ENCODE results near the gene TTYH3. TPM values are rescaled to one million over a fixed set of nuclear protein-coding genes. Genes with fewer than 3 reads are reported as not detected.
"Not testable (repeated sequence)": the region's sequence is repeated elsewhere in the genome, so short reads cannot be mapped to it uniquely, and the experiment has no call there.

The TTYH3 gene
- total and polyA plus RNA-seq, 5 donors: 8.1 to 25.0 (median 15.4) TPM

- H3K9me3 ChIP-seq (ENCODE audit: control insufficient read depth, low read length): no peaks in the 10 kb centered on the region
- no peak overlapping the region for H3K4me3 ChIP-seq (ENCODE audit: low read length)
- H3K4me1 ChIP-seq (ENCODE audit: control insufficient read depth, insufficient read depth, low read length): peaks cover 3% of the 10 kb centered on the region
- ATAC-seq (no peak), DNase-seq (peak in 1 of 3 donors; percentile 17)
- intact Hi-C loops (cut with DNase I): loop anchor here in 2 of 4 donors (10.0 kb wide), 2 partner anchors 211 to 241 kb away; partner anchors contain the start of gene GRIFIN (in 1 of the 2)
- WGBS: 95% methylated on average over 14 of the region's 14 CpGs
- no peaks in the 10 kb centered on the region for H3K27me3 ChIP-seq (ENCODE audit: control insufficient read depth, insufficient read depth)
- no peak overlapping the region for H3K27ac ChIP-seq (ENCODE audit: low read length)
These were observed 54.3 kb downstream of the TTYH3 start for GRCh38 chr7:2686101-2686500.

DNA sequence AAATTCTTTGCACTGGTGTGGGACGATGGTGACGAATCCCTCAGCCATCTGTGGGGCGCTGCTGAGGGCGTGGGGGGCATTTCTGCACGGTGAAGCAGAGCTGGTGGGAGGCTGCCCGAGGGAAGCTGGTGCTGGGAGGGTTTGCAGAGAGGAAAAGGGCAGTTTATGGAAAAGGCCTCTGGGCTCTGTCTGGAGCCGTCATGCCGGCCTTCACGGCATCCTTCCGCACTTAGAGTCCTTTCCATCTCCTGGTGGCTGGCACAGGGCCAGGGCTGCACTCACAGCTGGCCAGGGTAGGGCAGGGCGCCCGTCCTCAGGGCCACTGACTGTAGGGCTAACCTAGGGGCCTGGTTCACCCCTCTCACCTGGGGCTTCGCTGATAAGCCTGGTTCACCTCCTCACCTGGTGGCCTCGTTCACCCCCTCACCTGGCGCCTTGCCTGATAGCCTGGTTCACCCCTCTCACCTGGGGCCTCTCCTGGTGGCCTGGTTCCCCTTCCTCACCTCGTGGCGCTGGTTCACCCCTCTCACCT, 55.6 kb downstream of the TTYH3 start:
- H3K9me3 ChIP-seq (ENCODE audit: control insufficient read depth, low read length): no peaks in the 10 kb centered on the region
- no peak overlapping the region for H3K27ac ChIP-seq (ENCODE audit: low read length)
- intact Hi-C loops (cut with DNase I): loop anchor here in 2 of 4 donors (10.0 kb wide), 2 partner anchors 213 to 243 kb away; partner anchors contain the start of gene GRIFIN (in 1 of the 2)
- ATAC-seq (peak; percentile 7 to 10), DNase-seq (peak in 2 of 3 donors; percentile 63 to 65)
- H3K4me1 ChIP-seq (ENCODE audit: control insufficient read depth, insufficient read depth, low read length): peaks cover 3% of the 10 kb centered on the region
- no peak overlapping the region for H3K4me3 ChIP-seq (ENCODE audit: low read length)
- H3K27me3 ChIP-seq (ENCODE audit: control insufficient read depth, insufficient read depth): no peaks in the 10 kb centered on the region
- 32% methylated on average over 17 of the region's 17 CpGs for WGBS

GRCh38 chr7:2687881-2688318, 56.1 kb downstream of the TTYH3 start, which contains the start of gene AMZ1:
TSS of gene AMZ1 (plus strand) at chr7:2688202. CDS start at chr7:2700452, 12,250 bp downstream.
- 2% methylated on average over 41 of the region's 41 CpGs for WGBS
- H3K27me3 ChIP-seq (ENCODE audit: control insufficient read depth, insufficient read depth): no peaks in the 10 kb centered on the region
- H3K27ac ChIP-seq (ENCODE audit: low read length): no peak within 1 kb of the TSS
- peak within 1 kb of the TSS; percentile 47 for H3K4me3 ChIP-seq (ENCODE audit: low read length)
- no peaks in the 10 kb centered on the region for H3K9me3 ChIP-seq (ENCODE audit: control insufficient read depth, low read length)
- DNase-seq (peak in 2 of 3 donors; percentile 51 to 60), ATAC-seq (peak; percentile 33 to 62)
- H3K4me1 ChIP-seq (ENCODE audit: control insufficient read depth, insufficient read depth, low read length): peaks cover 3% of the 10 kb centered on the region
- intact Hi-C loops (cut with DNase I): loop anchor here in 2 of 4 donors (10.0 kb wide), 2 partner anchors 213 to 243 kb away; partner anchors contain the start of gene GRIFIN (in 1 of the 2)

DNA sequence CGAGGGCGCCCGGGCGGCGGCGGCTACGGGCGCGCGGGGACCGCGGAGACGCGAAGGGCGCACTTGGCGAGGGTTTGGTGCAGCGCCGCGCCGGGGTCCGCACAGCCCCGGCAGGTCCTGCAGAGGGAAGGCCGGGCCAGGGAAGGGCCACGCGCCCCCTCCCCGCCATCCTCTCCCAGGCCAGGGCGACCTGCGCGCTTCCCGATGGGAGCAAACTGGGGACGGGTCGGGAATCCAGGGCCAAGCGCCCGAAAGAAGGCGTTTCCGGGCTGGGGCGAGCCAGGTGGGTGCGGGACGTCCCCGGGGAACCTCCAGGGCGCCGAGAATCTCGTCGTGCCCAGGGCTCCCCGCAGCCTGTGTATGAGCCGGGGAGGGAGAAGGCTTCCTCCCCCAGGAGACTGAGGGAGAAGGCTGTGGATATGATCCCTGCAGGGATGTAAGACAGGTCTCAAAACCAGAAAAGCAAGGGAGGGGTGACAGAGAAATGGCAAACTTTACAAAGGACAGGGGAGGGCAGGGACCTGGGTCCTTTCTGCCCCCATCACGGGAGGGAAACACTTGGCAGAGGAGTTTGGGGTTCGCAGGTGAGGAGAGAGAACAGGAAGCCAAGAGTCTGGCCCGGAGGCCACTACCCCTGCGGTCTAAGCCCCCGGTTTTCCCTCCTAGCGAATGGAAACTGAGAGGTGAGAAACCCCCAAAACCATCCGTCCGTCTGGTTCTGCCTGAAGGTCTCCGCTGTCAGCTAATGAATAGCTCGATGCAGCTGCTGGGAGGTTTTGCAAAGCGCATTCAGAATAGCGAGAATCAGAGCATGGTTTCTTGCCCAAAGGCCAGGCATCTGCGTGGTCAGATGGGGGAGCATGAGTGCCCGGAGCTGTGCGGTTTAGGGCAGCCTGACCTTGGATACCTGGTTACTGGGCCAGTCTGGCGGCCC, 56.9 kb downstream of the TTYH3 start:
- no peaks in the 10 kb centered on the region for H3K9me3 ChIP-seq (ENCODE audit: control insufficient read depth, low read length)
- H3K27me3 ChIP-seq (ENCODE audit: control insufficient read depth, insufficient read depth): no peaks in the 10 kb centered on the region
- ATAC-seq: no peak
- H3K27ac ChIP-seq (ENCODE audit: low read length): no peak overlapping the region
- intact Hi-C loops (cut with DNase I): loop anchor here in 2 of 4 donors (10.0 kb wide), 2 partner anchors 214 to 244 kb away; partner anchors contain the start of gene GRIFIN (in 1 of the 2)
- peak in 2 of 3 donors; percentile 14 to 54 for DNase-seq
- H3K4me1 ChIP-seq (ENCODE audit: control insufficient read depth, insufficient read depth, low read length): peaks cover 3% of the 10 kb centered on the region
- 15% methylated on average over 62 of the region's 62 CpGs for WGBS
- H3K4me3 ChIP-seq (ENCODE audit: low read length): peak overlapping the region; percentile 47

DNA sequence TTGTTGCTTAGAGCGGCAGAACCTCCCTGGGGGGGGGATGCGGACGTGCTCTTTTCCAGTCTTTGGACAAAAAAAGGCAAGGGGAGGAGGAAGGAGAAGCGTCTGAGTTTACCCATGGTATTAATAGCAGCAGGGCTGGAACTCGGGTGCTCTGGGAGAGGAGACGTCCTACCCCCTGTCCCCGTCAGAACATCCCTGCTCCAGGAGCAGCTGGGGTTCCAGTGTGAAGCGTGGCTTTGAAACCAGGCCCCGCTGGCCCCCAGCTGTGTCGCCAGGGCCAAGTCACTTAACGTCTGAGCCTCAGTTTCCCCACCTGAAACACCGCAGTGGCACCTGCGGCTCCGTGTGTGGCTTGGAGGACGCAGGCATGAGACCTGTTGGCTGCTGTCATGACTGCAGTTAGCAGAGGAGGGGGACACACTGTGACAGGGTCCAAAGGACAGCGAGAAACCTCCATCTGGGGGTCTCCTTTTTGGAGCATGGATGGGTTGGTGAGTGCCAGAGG, 57.6 kb downstream of the TTYH3 start:
- H3K27me3 ChIP-seq (ENCODE audit: control insufficient read depth, insufficient read depth): no peaks in the 10 kb centered on the region
- ATAC-seq (no peak), DNase-seq (peak in 2 of 3 donors; percentile 9 to 17)
- H3K27ac ChIP-seq (ENCODE audit: low read length): no peak overlapping the region
- 74% methylated on average over 16 of the region's 16 CpGs for WGBS
- peaks cover 3% of the 10 kb centered on the region for H3K4me1 ChIP-seq (ENCODE audit: control insufficient read depth, insufficient read depth, low read length)
- H3K9me3 ChIP-seq (ENCODE audit: control insufficient read depth, low read length): no peaks in the 10 kb centered on the region
- H3K4me3 ChIP-seq (ENCODE audit: low read length): no peak overlapping the region
- intact Hi-C loops (cut with DNase I): loop anchor here in 2 of 4 donors (10.0 kb wide), 2 partner anchors 215 to 245 kb away; partner anchors contain the start of gene GRIFIN (in 1 of the 2)

DNA sequence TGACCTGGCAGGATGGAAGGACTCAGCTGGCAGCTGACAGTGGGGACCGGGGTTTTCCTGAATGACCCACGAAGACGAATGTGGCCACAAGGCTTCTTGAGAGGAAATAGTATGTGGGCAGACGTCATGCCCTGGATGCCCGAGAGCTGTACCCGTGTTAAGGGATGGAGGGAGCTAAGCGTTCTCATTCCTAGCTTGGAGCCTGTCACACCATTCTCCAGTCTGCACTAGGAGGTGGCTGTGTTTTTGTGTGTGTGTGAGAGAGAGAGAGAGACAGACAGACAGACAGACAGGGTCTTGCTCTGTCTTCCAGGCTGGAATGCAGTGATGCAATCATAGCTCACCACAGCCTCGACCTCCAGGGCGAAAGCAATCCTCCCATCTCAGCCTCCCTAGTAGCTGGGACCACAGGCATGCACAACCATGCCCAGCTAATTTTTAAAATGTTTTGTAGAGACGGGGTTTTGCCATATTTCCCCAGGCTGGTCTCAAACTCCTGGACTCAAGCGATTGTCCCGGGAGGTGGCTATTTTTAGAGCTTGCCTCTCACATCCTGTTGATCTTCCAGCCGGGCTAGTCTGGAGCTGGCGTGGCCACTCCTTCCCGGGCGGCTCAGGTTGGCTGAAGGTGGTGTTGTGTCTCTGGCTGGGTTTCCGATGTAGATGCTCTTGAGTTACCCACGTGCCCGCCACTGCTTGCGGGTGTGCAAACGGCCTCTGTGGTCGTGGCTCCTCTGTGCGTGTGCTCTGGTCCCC, 58.3 kb downstream of the TTYH3 start:
- no peaks in the 10 kb centered on the region for H3K27me3 ChIP-seq (ENCODE audit: control insufficient read depth, insufficient read depth)
- H3K4me3 ChIP-seq (ENCODE audit: low read length): no peak overlapping the region
- ATAC-seq (no peak), DNase-seq (peak in 2 of 3 donors; percentile 20 to 27)
- H3K4me1 ChIP-seq (ENCODE audit: control insufficient read depth, insufficient read depth, low read length): peaks cover 3% of the 10 kb centered on the region
- no peak overlapping the region for H3K27ac ChIP-seq (ENCODE audit: low read length)
- intact Hi-C loops (cut with DNase I): loop anchor here in 2 of 4 donors (10.0 kb wide), 2 partner anchors 215 to 245 kb away; partner anchors contain the start of gene GRIFIN (in 1 of the 2)
- WGBS: 68% methylated on average over 23 of the region's 23 CpGs
- no peaks in the 10 kb centered on the region for H3K9me3 ChIP-seq (ENCODE audit: control insufficient read depth, low read length)

DNA sequence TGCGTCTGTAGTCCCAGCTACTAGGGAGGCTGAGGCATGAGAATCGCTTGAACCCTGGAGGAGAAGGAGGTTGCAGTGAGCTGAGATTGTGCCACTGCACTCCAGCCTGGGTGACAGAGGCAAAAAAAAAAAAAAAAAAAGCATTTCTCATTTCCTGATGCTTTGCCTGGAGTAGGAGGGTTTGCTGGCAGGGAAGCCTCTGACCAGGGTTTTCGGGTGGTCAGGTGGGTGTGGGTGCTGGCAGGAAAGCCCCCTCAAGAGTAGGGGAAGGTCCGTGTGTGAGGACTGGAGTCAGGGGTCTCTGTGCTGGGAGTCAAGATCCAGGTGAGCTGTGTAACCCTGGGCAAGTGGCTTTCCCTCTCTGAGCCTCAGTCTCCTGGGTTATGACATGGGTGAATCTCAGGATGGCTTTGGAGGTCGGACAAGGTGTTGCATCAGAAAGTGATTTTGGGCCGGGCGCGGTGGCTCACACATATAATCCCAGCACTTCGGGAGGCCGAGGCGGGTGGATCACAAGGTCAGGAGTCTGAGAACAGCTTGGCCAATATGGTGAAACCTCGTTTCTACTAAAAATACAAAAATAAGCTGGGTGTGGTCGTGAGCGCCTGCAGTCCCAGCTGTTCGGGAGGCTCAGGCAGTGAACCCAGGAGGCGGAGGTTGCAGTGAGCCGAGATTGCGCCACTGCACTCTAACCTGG, 59.4 kb downstream of the TTYH3 start:
- H3K27me3 ChIP-seq (ENCODE audit: control insufficient read depth, insufficient read depth): no peaks in the 10 kb centered on the region
- H3K27ac ChIP-seq (ENCODE audit: low read length): no peak overlapping the region
- H3K4me3 ChIP-seq (ENCODE audit: low read length): no peak overlapping the region
- H3K9me3 ChIP-seq (ENCODE audit: control insufficient read depth, low read length): no peaks in the 10 kb centered on the region
- no peak for ATAC-seq
- 84% methylated on average over 18 of the region's 18 CpGs for WGBS
- intact Hi-C loops (cut with DNase I): no loop called here
- DNase-seq: peak in 2 of 3 donors; percentile 5 to 46
- H3K4me1 ChIP-seq (ENCODE audit: control insufficient read depth, insufficient read depth, low read length): peaks cover 3% of the 10 kb centered on the region

DNA sequence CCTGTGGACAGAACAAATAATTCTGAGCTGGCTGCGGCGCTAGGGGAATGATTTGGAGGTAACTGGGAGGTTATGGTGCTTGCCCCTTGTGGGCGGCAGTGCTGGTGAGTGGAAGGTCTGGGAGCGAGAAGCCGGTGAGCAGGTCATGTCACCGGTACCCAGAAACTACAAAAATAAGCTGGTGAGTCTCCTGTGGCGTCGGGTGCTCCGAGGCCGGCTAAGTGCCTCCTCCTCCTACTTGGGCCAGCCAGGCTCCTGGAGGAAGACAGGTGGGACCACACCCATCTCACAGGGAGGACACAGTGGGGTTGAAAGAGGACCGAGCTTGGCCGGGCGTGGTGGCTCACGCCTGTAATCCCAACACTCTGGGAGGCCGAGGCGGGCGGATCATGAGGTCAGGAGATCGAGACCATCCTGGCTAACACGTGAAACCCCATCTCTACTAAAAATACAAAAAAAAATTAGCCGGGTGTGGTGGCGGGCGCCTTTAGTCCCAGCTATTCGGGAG, 60.2 kb downstream of the TTYH3 start:
- intact Hi-C loops (cut with DNase I); H3K27ac ChIP-seq (ENCODE audit: low read length): not testable (repeated sequence)
- peak in 2 of 3 donors; percentile 6 to 31 for DNase-seq

GRCh38 chr7:2692543-2692942, 60.8 kb downstream of the TTYH3 start:
- Histone ChIP-seq H3K27ac (ENCODE audit: low read length) (no peak overlapping the region), H3K9me3 (ENCODE audit: control insufficient read depth, low read length) (no peaks in the 10 kb centered on the region), H3K4me1 (ENCODE audit: control insufficient read depth, insufficient read depth, low read length) (peaks cover 3% of the 10 kb centered on the region), H3K4me3 (ENCODE audit: low read length) (no peak overlapping the region), H3K27me3 (ENCODE audit: control insufficient read depth, insufficient read depth) (no peaks in the 10 kb centered on the region)
- intact Hi-C loops (cut with DNase I): no loop called here
- DNase-seq (peak in 2 of 3 donors; percentile 33 to 45), ATAC-seq (no peak)
- WGBS: 88% methylated on average over 14 of the region's 14 CpGs

More for the DNA sequence above, 60.2 kb downstream of the TTYH3 start:
- H3K27me3 ChIP-seq (ENCODE audit: control insufficient read depth, insufficient read depth); H3K4me3 ChIP-seq (ENCODE audit: low read length); H3K9me3 ChIP-seq (ENCODE audit: control insufficient read depth, low read length); H3K4me1 ChIP-seq (ENCODE audit: control insufficient read depth, insufficient read depth, low read length); ATAC-seq: not testable (repeated sequence)
- 95% methylated on average over 23 of the region's 23 CpGs for WGBS
